ENCODE results near the gene PHACTR3. TPM values are rescaled to one million over a fixed set of nuclear protein-coding genes. Genes with fewer than 3 reads are reported as not detected.

Gene PHACTR3
- total RNA-seq, 1 donor from 2014 or later: 1.6 TPM

GRCh38 chr20:59573837-59574236 lies 30.5 kb upstream of the PHACTR3 start:
- DNase-seq (ENCODE audit: low read depth in 2 of 2): no peak

GRCh38 chr20:59574308-59574707 lies 30.0 kb upstream of the PHACTR3 start:
- DNase-seq (ENCODE audit: low read depth in 2 of 2): no peak

GRCh38 chr20:59575216-59575615 lies 29.1 kb upstream of the PHACTR3 start:
- no peak for DNase-seq (ENCODE audit: low read depth in 2 of 2)

- no peak for DNase-seq (ENCODE audit: low read depth in 2 of 2)
These were observed 28.7 kb upstream of the PHACTR3 start for GRCh38 chr20:59575653-59576052.

GRCh38 chr20:59576216-59576953 lies 28.0 kb upstream of the PHACTR3 start:
- DNase-seq (ENCODE audit: low read depth in 2 of 2): no peak

GRCh38 chr20:59577037-59577808 lies 27.1 kb upstream of the PHACTR3 start:
- DNase-seq (ENCODE audit: low read depth in 2 of 2): no peak

GRCh38 chr20:59577809-59578435 lies 26.4 kb upstream of the PHACTR3 start:
- DNase-seq (ENCODE audit: low read depth in 2 of 2): no peak

GRCh38 chr20:59578436-59579403 lies 25.6 kb upstream of the PHACTR3 start:
- DNase-seq (ENCODE audit: low read depth in 2 of 2): no peak

- DNase-seq (ENCODE audit: low read depth in 2 of 2): no peak
These were observed 24.8 kb upstream of the PHACTR3 start for GRCh38 chr20:59579404-59580145.

GRCh38 chr20:59580146-59580946 lies 24.0 kb upstream of the PHACTR3 start:
- DNase-seq (ENCODE audit: low read depth in 2 of 2): no peak

GRCh38 chr20:59580991-59581401 lies 23.3 kb upstream of the PHACTR3 start:
- DNase-seq (ENCODE audit: low read depth in 2 of 2): no peak

GRCh38 chr20:59581993-59582679 lies 22.2 kb upstream of the PHACTR3 start:
- no peak for DNase-seq (ENCODE audit: low read depth in 2 of 2)

- no peak for DNase-seq (ENCODE audit: low read depth in 2 of 2)
These were observed 20.7 kb upstream of the PHACTR3 start for GRCh38 chr20:59583428-59584277.

GRCh38 chr20:59584278-59584925 lies 19.9 kb upstream of the PHACTR3 start:
- no peak for DNase-seq (ENCODE audit: low read depth in 2 of 2)

- no peak for DNase-seq (ENCODE audit: low read depth in 2 of 2)
These were observed 18.5 kb upstream of the PHACTR3 start for GRCh38 chr20:59585714-59586409.

- DNase-seq (ENCODE audit: low read depth in 2 of 2): no peak
These were observed 17.7 kb upstream of the PHACTR3 start for GRCh38 chr20:59586613-59587012.

GRCh38 chr20:59587570-59587969 lies 16.8 kb upstream of the PHACTR3 start:
- no peak for DNase-seq (ENCODE audit: low read depth in 2 of 2)
